ENCODE measurements around the gene CFI. TPM values are rescaled to one million over a fixed set of nuclear protein-coding genes. Genes with fewer than 3 reads are reported as not detected.

CFI gene
- total and polyA plus RNA-seq, 2 of the 8 experiments (the other 6 are each of a cell fraction or from before 2014, with no cell fraction given), result not detected

- Histone ChIP-seq H3K79me1 (ENCODE audit: low read depth, low read length) (no peaks in the 10 kb centered on the region), H3K23ac (ENCODE audit: insufficient read length) (no peak overlapping the region), H2BK12ac (ENCODE audit: low read depth, low read length) (no peak overlapping the region), H3K18ac (ENCODE audit: extremely low read depth, low read length) (no peak overlapping the region), H3K27ac (ENCODE audit: low read depth, low read length) (no peak overlapping the region), H3K4me1 (replicated peaks in 1 of 4; ENCODE audit: control insufficient read depth in 3 of 4, insufficient read depth in 4 of 4, low read length in 3 of 4) (no peaks in the 10 kb centered on the region), H4K20me1 (replicated peaks in 1 of 2; ENCODE audit: control insufficient read depth in 1 of 2, insufficient read depth in 2 of 2, low read length in 2 of 2) (no peaks in the 10 kb centered on the region), H3K9ac (replicated peaks in 1 of 4; ENCODE audit: extremely low read depth in 1 of 4, low read depth in 3 of 4, low read length in 3 of 4) (no peak overlapping the region), H2BK5ac (ENCODE audit: low read depth, low read length) (no peak overlapping the region), H3K23me2 (ENCODE audit: low read depth, low read length) (no peaks in the 10 kb centered on the region; the same call in 1 of the 2 replicates), H3K27me3 (replicated peaks in 1 of 4; ENCODE audit: control insufficient read depth in 3 of 4, extremely low read depth in 1 of 4, insufficient read depth in 3 of 4, low read length in 3 of 4) (no peaks in the 10 kb centered on the region), H2BK20ac (ENCODE audit: low read length) (no peak overlapping the region), H3K4ac (replicated peaks; ENCODE audit: insufficient read length, low read depth, low read length) (no peak overlapping the region), H3K36me3 (ENCODE audit: control insufficient read depth in 2 of 4, insufficient read depth in 4 of 4, low read length in 3 of 4) (no peaks in the 10 kb centered on the region), H3K9me3 (ENCODE audit: insufficient read depth in 2 of 2, low read depth in 1 of 2, low read length in 1 of 2) (no peaks in the 10 kb centered on the region), H4K5ac (ENCODE audit: insufficient read length, low read depth, low read length) (no peak overlapping the region), H2BK120ac (replicated peaks; ENCODE audit: low read depth, low read length) (no peak overlapping the region), H4K91ac (replicated peaks; ENCODE audit: insufficient read length, low read length) (no peak overlapping the region), H2BK15ac (ENCODE audit: low read length) (no peak overlapping the region), H3K79me2 (ENCODE audit: control insufficient read depth in 1 of 2, insufficient read depth in 2 of 2, low read length in 2 of 2) (no peaks in the 10 kb centered on the region), H3K4me3 (ENCODE audit: extremely low read depth in 1 of 4, insufficient read depth in 2 of 4, low read depth in 3 of 4, low read length in 4 of 4) (no peak overlapping the region), H3K56ac (replicated peaks; ENCODE audit: insufficient read length, low read depth, low read length) (no peak overlapping the region), H2AFZ (ENCODE audit: low read length) (no peak overlapping the region), H4K8ac (ENCODE audit: extremely low read depth, insufficient read depth, low read length) (no peak overlapping the region), H3K4me2 (ENCODE audit: insufficient read depth in 1 of 2, low read depth in 2 of 2, low read length in 2 of 2) (no peak overlapping the region), H2AK5ac (ENCODE audit: low read depth, low read length) (no peak overlapping the region), H3K14ac (ENCODE audit: insufficient read length) (no peak overlapping the region)
- ChIA-PET POLR2A (ENCODE audit: partially characterized antibody) (no interaction called here), CTCF (ENCODE audit: partially characterized antibody) (interaction anchor here (0.6 to 0.8 kb wide), 2 partner anchors 44 to 74 kb away, joined by 3 to 4 read pairs; no protein-coding TSS in a partner anchor)
- no peak for TF ChIP-seq PHF8 (conservative IDR thresholded peaks at IDR 0.05; ENCODE audit: low read depth, low read length)
- no peak for TF ChIP-seq BCL11A (IDR thresholded peaks at IDR 0.05; ENCODE audit: low read depth in 2 of 2, low read length in 2 of 2)
- TF ChIP-seq BRCA1 (IDR thresholded peaks at IDR 0.05; ENCODE audit: low read depth, low read length), result no peak
- TF ChIP-seq NANOG (IDR thresholded peaks at IDR 0.05; ENCODE audit: insufficient read depth, low read depth, low read length, poor library complexity, severe bottlenecking), result no peak
- no peak for TF ChIP-seq ASH2L (IDR thresholded peaks at IDR 0.05; ENCODE audit: low read length)
- no peak for TF ChIP-seq SAP30 (IDR thresholded peaks at IDR 0.05; ENCODE audit: insufficient read depth, insufficient replicate concordance, low read length)
- TF ChIP-seq TAF7 (optimal IDR thresholded peaks at IDR 0.05; ENCODE audit: borderline replicate concordance, low read depth, low read length), result no peak
- TF ChIP-seq RXRA (IDR thresholded peaks at IDR 0.05; ENCODE audit: insufficient read depth, low read depth, low read length), result no peak
- no peak for TF ChIP-seq RFX5 (IDR thresholded peaks at IDR 0.05; ENCODE audit: borderline replicate concordance, low read depth, low read length)
- no peak for TF ChIP-seq CBX5 (IDR thresholded peaks at IDR 0.05; ENCODE audit: low read depth, low read length)
- no peak for TF ChIP-seq RNF2 (IDR thresholded peaks at IDR 0.05; ENCODE audit: borderline replicate concordance, low read depth, low read length, missing control alignments, poor library complexity, severe bottlenecking)
- TF ChIP-seq JUND (IDR thresholded peaks at IDR 0.05; ENCODE audit: low read length), result no peak
- WGBS, 2 experiments (ENCODE audit: extremely low coverage in 1 of 2, insufficient coverage in 1 of 2, insufficient read length in 1 of 2, insufficient replicate concordance in 2 of 2, low coverage in 1 of 2, low lambda C conversion rate in 2 of 2, missing lambda C conversion rate in 1 of 2), result 95% methylated on average over 7 of the region's 7 CpGs; no CpG with 5 or more reads in 1 of the 2 experiments
- no peak for DNase-seq (ENCODE audit: low read depth in 1 of 2, low spot score in 2 of 2)
- FAIRE-seq, result no peak
Observed at GRCh38 chr4:109735566-109736365, 66.0 kb downstream of the CFI start.

Data from H1 (cell line).